GM12874 (cell line): Measurements from ENCODE around the gene AP3M1.

Source experiments
- CTCF ChIP-seq: IDR thresholded peaks from 2 replicates; pipeline ENCODE4 v1.5.1; 2011; ENCODE audit warnings: low read depth, mild to moderate bottlenecking, control low read depth, low read length, moderate library complexity; ENCODE audit not compliant: insufficient read depth

Gene AP3M1

GRCh38 chr10:74093530-74094164, 57.0 kb downstream of the AP3M1 start:
- no peak for TF ChIP-seq CTCF

DNA sequence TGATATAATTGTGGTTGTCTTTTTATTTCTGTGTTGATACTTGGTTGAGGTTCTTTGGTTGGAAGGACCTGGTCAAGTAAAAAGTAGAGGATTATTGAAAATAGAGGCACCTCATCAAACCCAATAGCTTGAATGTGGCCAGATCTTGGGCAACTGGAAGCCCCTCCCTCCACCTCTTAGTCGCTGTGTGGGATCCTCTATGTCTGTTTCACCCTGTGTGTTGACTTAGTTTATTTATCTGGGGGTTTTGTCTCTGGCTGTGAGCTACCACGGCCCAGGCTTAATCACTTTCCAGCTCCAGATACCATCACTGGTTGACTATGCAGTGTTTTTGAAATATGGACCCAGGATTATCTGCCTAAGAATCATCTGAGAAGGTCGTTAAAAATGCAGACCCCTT, 58.3 kb downstream of the AP3M1 start:
- TF ChIP-seq CTCF, result no peak

DNA sequence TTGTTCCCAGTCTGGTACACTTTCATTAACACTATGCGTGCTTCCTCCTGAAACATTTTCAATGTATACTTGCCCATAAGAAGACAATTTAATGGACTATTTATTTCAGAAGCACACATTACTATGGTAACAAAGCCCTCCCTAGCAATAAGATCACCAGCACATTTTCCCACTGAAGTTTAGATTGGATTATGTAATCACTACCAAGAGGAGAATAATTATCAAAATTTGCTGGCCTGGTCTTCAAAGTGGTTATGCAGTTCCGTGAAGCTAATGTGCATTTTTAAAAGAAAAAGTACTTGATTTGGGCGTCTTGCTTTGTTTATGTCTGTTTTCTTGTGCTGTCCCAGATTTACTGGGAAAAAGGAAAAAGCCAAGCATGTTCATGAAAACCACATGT, 61.9 kb downstream of the AP3M1 start:
- TF ChIP-seq CTCF, result no peak

- no peak for TF ChIP-seq CTCF
These were observed 64.3 kb downstream of the AP3M1 start for GRCh38 chr10:74086317-74086716.

GRCh38 chr10:74084955-74085354, 65.7 kb downstream of the AP3M1 start:
- TF ChIP-seq CTCF, result no peak

DNA sequence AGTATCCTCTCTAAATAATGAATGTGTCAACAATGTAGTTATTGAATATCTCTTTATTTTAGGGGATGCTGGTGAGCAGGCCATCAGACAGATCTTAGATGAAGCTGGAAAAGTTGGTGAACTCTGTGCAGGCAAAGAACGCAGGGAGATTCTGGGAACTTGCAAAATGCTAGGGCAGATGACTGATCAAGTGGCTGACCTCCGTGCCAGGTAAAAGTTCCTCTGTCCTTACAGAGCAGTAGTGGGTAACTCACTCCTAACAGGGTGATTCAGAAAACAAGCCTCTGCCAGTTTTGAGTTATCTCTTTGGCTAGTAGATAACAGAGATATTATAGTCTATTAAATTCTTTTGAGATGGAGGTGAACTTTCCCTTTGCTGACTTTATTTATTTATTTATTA, 67.3 kb downstream of the AP3M1 start:
- TF ChIP-seq CTCF, result no peak

- no peak for TF ChIP-seq CTCF
These were observed 68.5 kb downstream of the AP3M1 start for GRCh38 chr10:74081941-74082718.
